HAP-1 (cell line): Measurements from ENCODE around the gene TPRN.
A peak's percentile ranks its signal among the peaks of the same experiment; 100 is the strongest.

Experiments
- DNase-seq, 2 experiments: peaks; one replicate each; pipeline ENCODE4 v3.0.0-alpha.2; 2016 to 2020; ENCODE audit warnings: low spot score in 2 of 2
- H3K27me3 ChIP-seq: fragments of 250-450 bp; sonication (Bioruptor Pico); 2 replicates; pipeline ENCODE4 v1.5.1; 2020; ENCODE audit warnings: low read depth, mild to moderate bottlenecking, moderate library complexity
- H3K36me3 ChIP-seq: fragments of 250-450 bp; sonication (Bioruptor Pico); replicated peaks from 2 replicates; pipeline ENCODE4 v1.5.1; 2020; ENCODE audit warnings: mild to moderate bottlenecking
- H3K4me1 ChIP-seq: fragments of 250-450 bp; sonication (Bioruptor Pico); 2 replicates; pipeline ENCODE4 v1.5.1; 2020; ENCODE audit warnings: mild to moderate bottlenecking
- H3K4me3 ChIP-seq: fragments of 250-450 bp; sonication (Bioruptor Pico); 2 replicates; pipeline ENCODE4 v1.5.1; 2020; ENCODE audit warnings: mild to moderate bottlenecking, moderate library complexity
- H3K9me3 ChIP-seq: fragments of 250-450 bp; sonication (Bioruptor Pico); 2 replicates; pipeline ENCODE4 v1.5.1; 2020; ENCODE audit warnings: mild to moderate bottlenecking, moderate library complexity
- in situ Hi-C: fragments of 300-500 bp; cut with MboI; formaldehyde crosslinking; loops from 3 replicates; pipeline ENCODE4 v1.14.3; 2020; ENCODE audit warnings: low sequenced_read_pairs, inconsistent platforms, mixed read lengths

Gene TPRN

DNA sequence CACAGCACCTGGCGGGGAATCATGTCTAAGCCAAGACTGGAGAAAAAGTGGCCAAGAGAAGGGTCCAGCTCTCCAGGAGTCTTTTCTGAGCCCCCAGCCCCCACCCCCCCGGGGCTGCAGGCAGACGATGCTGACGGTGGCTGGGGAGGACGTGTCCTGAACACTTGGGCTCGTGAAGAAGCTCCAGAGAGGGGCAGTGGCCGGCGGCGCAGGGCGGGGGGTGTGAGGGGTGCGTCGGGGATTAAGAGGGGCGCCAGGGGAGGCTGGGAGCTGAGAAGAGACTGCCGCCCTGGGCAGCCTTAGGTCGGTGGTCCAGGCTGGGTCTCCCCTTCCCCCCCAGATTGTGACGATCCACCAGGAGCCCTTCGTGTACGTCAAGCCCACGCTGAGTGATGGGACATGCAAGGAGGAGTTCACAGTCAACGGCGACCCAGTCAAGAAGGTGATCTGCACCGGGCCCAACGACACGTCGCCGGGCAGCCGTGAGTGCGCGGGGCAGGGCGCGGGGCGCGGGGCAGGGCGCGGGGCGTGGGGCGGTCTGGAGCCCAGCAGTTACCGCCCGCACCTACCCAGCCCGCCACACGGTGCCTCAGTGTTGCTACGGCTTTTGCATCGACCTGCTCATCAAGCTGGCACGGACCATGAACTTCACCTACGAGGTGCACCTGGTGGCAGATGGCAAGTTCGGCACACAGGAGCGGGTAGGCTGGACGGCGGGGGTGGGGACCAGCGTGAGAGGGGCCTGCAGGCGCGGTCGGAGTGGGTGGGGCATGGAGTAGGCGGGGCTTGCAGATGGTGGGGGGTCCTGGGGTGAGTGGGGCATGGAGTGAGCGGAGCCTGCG lies 39.6 kb downstream of the TPRN start:
- Histone ChIP-seq H3K36me3 (no peaks in the 10 kb centered on the region), H3K9me3 (no peaks in the 10 kb centered on the region), H3K27me3 (peaks cover 49% of the 10 kb centered on the region), H3K4me1 (no peaks in the 10 kb centered on the region; the same call in 1 of the 2 replicates), H3K4me3 (no peak overlapping the region)
- DNase-seq: no peak
- in situ Hi-C loops: no loop called here

DNA sequence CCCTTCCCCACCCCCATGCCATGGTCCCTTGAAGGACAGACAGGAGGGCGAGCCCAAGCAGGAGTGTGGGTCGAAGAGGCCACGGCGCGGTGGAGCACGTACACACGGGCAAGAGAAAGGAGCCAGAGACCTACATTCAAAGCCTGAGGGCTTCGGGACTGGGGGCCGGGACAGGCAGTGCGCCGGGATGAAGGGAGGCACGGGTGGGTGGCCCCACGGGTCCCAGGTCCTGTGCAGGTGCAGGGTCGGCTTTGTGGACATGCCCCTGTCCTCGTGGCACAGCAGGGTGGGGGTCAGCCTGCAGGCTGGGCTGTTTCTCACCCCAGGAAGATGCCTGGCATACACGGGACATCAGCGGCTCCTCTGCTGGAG lies 40.5 kb downstream of the TPRN start:
- H3K9me3 ChIP-seq: no peaks in the 10 kb centered on the region
- H3K27me3 ChIP-seq: peaks cover 40% of the 10 kb centered on the region
- no peaks in the 10 kb centered on the region; the same call in 1 of the 2 replicates for H3K4me1 ChIP-seq
- in situ Hi-C loops: no loop called here
- no peaks in the 10 kb centered on the region for H3K36me3 ChIP-seq
- no peak for DNase-seq
- no peak overlapping the region for H3K4me3 ChIP-seq

DNA sequence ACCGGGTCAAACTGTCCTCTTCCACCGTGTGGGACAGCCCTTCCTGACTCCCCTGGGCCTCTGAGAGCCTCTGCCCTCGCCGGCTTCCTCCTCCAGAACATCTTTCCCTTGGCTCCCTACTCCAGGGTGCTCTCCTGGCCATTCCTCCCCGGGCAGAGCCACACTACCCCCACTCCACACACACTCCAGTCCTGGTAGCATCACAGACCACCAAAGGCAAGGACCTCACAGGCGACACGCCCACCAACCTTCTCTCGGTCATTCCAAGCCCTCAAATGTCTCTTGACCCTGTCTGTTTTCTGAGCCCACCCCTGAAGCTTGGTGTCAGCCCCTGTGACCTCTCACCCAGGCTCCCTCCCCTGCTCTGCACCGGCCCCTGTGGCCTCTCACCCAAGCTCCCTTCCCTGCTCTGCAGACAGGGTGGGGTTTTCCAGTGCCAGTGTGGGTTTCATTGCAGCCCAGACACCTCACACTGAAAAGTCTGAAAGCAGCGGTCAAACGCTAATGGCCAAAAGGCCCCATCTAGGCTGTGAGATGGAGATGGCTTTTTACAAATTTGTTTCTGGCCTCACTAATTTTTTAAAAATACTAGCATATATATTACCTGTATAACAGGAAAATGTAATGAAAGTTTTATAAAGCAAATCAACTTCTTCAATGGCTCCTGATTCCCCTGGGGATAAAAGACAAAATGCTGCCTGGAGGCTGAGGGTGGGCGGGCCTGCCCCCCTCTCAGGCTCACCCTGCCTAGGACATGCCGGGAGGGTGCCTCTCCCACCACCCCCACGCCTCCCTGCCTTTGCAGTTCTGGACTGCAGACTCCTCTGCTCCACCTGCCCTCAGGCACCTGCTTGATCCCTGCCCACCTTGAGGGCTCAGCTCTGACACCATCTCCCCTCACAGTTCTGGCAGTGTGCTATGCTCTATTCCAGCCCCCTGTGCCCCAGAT lies 41.2 kb downstream of the TPRN start:
- no peaks in the 10 kb centered on the region for H3K9me3 ChIP-seq
- in situ Hi-C loops: no loop called here
- no peaks in the 10 kb centered on the region; the same call in 1 of the 2 replicates for H3K4me1 ChIP-seq
- H3K4me3 ChIP-seq: no peak overlapping the region
- peaks cover 38% of the 10 kb centered on the region for H3K27me3 ChIP-seq
- no peaks in the 10 kb centered on the region for H3K36me3 ChIP-seq
- no peak for DNase-seq

DNA sequence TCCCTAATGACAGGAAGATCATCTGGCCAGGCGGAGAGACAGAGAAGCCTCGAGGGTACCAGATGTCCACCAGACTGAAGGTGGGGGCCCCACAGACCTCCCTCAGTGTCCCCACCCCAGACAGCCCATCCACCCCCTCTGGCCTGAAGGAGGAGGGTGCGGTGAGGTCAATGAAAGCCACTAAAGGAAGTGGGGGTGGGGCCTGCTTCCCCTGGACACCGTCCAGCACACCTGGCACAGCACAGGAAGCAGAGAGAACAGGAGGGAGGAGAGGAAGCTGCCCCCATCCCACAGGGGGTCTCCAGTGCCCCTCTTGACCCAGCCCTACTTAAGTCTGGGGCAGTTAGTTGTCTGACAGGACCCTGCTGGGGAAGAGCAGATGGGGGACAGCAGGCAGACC lies 41.9 kb downstream of the TPRN start:
- no peak overlapping the region for H3K4me3 ChIP-seq
- in situ Hi-C loops: no loop called here
- no peaks in the 10 kb centered on the region for H3K9me3 ChIP-seq
- H3K36me3 ChIP-seq: no peaks in the 10 kb centered on the region
- no peaks in the 10 kb centered on the region; the same call in 1 of the 2 replicates for H3K4me1 ChIP-seq
- H3K27me3 ChIP-seq: peaks cover 38% of the 10 kb centered on the region
- no peak for DNase-seq

DNA sequence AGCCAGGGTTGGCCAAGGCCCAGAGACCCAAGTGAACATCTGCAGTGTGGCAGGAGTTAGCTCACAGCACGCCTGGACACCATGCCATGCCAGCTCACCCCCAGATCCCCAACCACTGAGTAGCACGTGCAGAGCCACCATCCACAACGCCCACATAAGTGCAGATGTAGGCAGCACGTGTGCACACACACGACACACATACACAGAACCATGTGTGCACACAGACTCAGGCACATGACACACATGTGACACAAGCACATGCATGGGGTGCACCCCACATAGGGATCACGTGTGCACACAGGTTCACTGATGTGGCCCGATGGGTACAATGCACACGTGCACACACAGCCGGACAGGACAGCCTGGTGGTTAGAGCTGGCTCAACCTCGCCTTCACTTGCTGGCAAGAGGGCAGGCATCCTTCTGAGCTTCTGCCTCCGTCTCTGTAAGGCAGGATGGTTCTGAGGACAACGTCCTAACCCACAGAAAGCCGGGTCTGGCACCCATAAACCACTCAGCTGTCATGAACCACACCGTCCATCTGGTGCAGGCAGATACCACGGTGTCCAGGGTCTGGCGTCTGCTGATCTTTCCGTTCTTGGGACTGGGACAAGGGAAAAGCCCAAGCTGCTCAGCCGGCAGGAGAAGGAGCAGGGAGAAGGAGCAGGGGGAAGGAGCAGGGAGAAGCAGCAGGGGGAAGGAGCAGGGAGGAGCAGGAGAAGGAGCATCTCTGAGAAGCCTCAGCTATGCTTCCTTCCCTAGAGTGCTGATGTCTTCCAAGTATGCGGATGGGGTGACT lies 42.7 kb downstream of the TPRN start:
- in situ Hi-C loops: no loop called here
- Histone ChIP-seq H3K4me3 (no peak overlapping the region), H3K36me3 (no peaks in the 10 kb centered on the region), H3K4me1 (no peaks in the 10 kb centered on the region; the same call in 1 of the 2 replicates), H3K9me3 (no peaks in the 10 kb centered on the region), H3K27me3 (peaks cover 38% of the 10 kb centered on the region)
- DNase-seq: no peak

DNA sequence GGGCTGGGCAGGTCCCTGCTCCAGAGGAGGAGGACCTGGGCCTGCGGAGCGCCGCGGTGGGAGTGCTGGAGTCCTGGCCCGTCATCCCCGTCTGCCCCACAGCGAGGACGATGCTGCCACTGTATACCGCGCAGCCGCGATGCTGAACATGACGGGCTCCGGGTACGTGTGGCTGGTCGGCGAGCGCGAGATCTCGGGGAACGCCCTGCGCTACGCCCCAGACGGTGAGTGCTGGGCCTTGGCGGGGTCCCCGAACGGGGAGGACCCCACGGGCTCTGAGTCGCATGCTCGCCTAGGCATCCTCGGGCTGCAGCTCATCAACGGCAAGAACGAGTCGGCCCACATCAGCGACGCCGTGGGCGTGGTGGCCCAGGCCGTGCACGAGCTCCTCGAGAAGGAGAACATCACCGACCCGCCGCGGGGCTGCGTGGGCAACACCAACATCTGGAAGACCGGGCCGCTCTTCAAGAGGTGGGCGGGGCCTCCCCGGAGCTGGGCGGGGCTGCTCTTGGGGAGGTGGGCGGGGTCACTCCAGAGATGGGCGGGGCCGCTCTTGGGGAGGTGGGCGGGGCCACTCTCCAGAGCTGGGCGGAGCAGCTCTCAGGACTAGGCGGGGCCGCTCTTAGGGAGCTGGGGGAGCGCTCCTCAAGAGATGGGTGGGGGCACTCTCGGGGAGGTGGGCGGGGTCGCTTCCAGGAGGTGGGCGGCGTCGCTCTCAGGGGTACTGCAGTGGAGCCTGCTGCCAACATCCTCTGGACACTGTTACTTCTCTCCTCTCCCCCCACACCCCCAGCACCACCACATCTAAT lies 43.8 kb downstream of the TPRN start:
- DNase-seq: peak in 1 of 2 experiments; percentile 73
- H3K27me3 ChIP-seq: peaks cover 38% of the 10 kb centered on the region
- no peaks in the 10 kb centered on the region; the same call in 1 of the 2 replicates for H3K4me1 ChIP-seq
- in situ Hi-C loops: no loop called here
- H3K36me3 ChIP-seq: no peaks in the 10 kb centered on the region
- peak overlapping the region; percentile 17 for H3K4me3 ChIP-seq
- H3K9me3 ChIP-seq: no peaks in the 10 kb centered on the region

DNA sequence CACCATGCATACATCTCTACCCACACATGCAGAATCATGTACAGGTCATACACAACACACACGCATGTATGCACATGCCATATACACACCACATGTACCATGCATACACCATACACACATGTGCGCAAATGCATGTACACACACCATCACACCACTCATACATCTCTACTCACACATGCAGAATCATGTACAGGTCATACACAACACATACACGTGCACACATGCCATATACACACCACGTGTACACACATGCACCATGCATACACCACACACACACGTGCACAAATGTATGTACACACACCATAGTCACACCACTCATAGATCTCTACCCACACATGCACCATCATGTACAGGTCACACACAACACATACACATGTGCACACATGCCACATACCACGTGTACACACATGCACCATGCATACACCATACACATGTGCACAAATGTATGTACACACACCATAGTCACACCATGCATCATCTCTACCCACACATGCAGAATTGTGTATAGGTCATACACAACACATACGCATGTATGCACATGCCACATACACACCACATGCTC lies 47.6 kb downstream of the TPRN start:
- Histone ChIP-seq H3K36me3 (no peaks in the 10 kb centered on the region), H3K27me3 (peaks cover 9% of the 10 kb centered on the region), H3K4me3 (no peak overlapping the region), H3K4me1 (peaks cover 11% of the 10 kb centered on the region), H3K9me3 (no peaks in the 10 kb centered on the region)
- in situ Hi-C loops: no loop called here
- DNase-seq: no peak

DNA sequence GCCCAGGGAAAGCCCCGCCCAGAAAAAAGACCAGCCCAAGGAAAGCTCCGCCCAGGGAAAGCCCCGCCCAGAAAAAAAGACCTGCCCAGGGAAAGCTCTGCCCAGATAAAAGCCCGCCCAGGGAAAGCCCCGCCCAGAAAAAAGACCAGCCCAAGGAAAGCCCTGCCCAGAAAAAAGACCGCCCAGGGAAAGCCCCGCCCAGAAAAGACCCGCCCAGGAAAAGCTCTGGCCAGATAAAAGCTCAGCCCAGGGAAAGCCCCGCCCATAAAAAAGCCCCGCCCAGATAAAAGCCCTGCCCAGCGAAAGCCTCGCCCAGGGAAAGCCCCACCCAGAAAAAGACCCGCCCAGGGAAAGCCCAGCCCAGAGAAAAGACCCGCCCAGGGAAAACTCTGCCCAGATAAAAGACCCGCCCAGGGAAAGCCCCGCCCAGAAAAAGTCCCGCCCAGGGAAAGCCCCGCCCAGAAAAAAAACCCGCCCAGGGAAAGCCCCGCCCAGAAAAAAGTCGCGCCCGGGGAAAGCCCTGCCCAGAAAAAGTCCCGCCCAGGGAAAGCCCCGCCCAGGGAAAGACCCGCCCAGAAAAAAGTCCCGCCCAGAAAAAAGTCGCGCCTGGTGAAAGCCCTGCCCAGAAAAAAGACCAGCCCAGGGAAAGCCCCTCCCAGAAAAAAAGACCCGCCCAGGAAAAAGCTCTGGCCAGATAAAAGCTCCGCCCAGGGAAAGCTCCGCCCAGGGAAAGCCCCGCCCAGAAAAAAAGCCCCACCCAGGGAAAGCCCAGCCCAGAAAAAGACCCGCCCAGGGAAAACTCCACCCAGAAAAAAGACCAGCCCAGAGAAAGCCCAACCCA lies 49.7 kb downstream of the TPRN start:
- H3K27me3 ChIP-seq: peaks cover 7% of the 10 kb centered on the region
- no peaks in the 10 kb centered on the region for H3K9me3 ChIP-seq
- H3K36me3 ChIP-seq: no peaks in the 10 kb centered on the region
- peak; percentile 71 to 98 for DNase-seq
- in situ Hi-C loops: no loop called here
- H3K4me3 ChIP-seq: no peak overlapping the region
- peaks cover 11% of the 10 kb centered on the region for H3K4me1 ChIP-seq

DNA sequence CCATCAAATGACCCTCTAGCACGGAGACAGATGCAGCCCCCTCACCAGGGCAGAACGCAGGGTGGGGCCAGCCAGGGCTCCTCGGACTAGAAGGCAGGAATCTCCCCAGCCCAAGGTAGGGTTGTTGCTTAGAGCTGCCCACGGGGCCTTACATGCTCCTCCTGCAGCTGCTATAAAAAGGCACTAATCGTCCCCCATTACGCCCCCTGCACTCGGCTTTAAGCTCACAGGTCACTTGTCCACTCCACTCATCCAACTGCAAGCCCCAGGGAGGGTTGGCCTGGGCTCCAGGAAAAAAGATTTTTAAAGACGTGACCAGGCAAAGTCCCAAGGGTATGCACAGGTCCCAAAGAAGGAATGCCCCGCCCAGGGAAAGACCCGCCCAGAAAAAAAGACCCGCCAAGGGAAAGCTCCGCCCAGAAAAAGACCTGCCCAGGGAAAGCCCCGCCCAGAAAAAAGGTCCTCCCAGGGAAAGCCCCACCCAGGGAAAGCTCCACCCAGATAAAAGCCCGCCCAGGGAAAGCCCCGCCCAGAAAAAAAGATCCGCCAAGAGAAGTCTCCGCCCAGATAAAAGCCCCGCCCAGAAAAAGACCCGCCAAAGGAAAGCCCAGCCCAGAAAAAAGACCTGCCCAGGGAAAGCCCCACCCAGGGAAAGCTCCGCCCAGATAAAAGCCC lies 50.5 kb downstream of the TPRN start:
- Histone ChIP-seq H3K4me1 (peaks cover 11% of the 10 kb centered on the region), H3K36me3 (no peaks in the 10 kb centered on the region), H3K4me3 (peak overlapping the region; percentile 18), H3K27me3 (peaks cover 9% of the 10 kb centered on the region), H3K9me3 (no peaks in the 10 kb centered on the region)
- DNase-seq: peak in 1 of 2 experiments; percentile 83
- in situ Hi-C loops: no loop called here

DNA sequence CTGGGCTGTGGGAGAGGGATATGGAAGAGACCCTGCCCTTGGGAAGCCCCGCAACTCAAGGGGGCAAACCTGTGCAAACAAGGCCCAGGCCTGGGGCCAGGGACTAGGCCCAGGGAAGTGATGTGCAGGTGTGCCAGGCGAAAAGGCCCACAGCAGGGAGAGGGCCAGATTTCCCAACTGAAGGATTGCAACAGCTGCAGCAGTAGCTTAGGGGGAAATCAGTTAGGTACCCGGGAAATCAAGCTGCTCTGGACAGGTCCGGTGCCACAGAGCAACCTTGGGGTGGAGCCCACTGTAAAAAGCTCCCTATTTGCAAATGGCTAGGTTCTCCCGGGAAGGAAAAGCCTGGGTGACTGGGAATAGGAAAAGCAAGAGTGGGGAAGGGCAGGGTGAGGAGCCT lies 51.2 kb downstream of the TPRN start:
- no peaks in the 10 kb centered on the region for H3K36me3 ChIP-seq
- H3K27me3 ChIP-seq: peaks cover 9% of the 10 kb centered on the region
- DNase-seq: no peak
- H3K4me1 ChIP-seq: peaks cover 11% of the 10 kb centered on the region
- H3K4me3 ChIP-seq: peak overlapping the region; percentile 18
- H3K9me3 ChIP-seq: no peaks in the 10 kb centered on the region
- in situ Hi-C loops: no loop called here

DNA sequence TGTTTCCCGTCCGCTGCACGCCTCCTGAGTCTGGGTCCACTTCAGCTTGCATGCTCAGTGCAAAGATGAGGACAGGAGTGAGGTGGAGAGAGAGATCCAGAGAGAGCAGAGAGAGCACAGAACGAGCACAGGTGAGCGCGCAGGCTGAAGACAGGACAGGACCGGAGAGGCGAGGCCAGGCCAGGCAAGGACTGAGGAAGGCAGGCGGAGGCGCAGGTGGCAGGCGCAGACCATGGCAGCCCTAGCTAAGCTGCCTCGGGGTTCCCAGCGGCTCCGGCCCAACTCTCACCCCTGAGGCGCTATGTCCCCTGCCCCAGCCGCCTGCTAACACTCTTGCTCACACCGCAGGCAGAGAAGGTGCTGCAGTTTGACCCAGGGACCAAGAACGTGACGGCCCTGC lies 51.9 kb downstream of the TPRN start:
- in situ Hi-C loops: no loop called here
- DNase-seq: no peak
- Histone ChIP-seq H3K36me3 (no peaks in the 10 kb centered on the region), H3K4me3 (no peak overlapping the region), H3K9me3 (no peaks in the 10 kb centered on the region), H3K27me3 (peaks cover 15% of the 10 kb centered on the region), H3K4me1 (peaks cover 11% of the 10 kb centered on the region)
